H1 (cell line): ENCODE measurements around the gene CLDN24. TPM values are rescaled to one million over a fixed set of nuclear protein-coding genes. Genes with fewer than 3 reads are reported as not detected.

Source experiments
- CTCF ChIA-PET: fragments of 300-600 bp; sonication (Branson Sonifier 250); formaldehyde crosslinking; loops from one replicate; lab custom pipeline; 2021; ENCODE audit not compliant: partially characterized antibody; lab: Charles Lee
- POLR2A ChIA-PET: fragments of 300-600 bp; sonication (Branson Sonifier 250); formaldehyde crosslinking; loops from one replicate; lab custom pipeline; 2021; ENCODE audit warnings: inconsistent platforms; ENCODE audit not compliant: partially characterized antibody; lab: Charles Lee
- DNase-seq, 2 experiments: peaks; one replicate each; pipeline versions ENCODE4 v3.0.0 to v3.0.0-alpha.2; 2010 to 2022; ENCODE audit warnings: low spot score in 2 of 2, low read depth in 1 of 2, mixed read lengths in 1 of 2
- FAIRE-seq: peaks from 2 replicates; lab custom pipeline; 2011; peaks lifted over from hg19 to GRCh38; lab: Jason Lieb, UNC
- H2AFZ ChIP-seq: 2 replicates; pipeline ENCODE4 v1.8.1; 2012; ENCODE audit warnings: low read length, inconsistent platforms
- H2AK5ac ChIP-seq: 2 replicates; pipeline ENCODE4 v1.6.1; 2013; ENCODE audit warnings: low read depth, low read length
- H2BK120ac ChIP-seq: replicated peaks from 2 replicates; pipeline ENCODE3; 2013; ENCODE audit warnings: low read depth, low read length, inconsistent platforms
- H2BK12ac ChIP-seq: 2 replicates; pipeline ENCODE4 v1.6.1; 2013; ENCODE audit warnings: low read depth, low read length
- H2BK15ac ChIP-seq: 2 replicates; pipeline ENCODE4 v1.6.1; 2013; ENCODE audit warnings: low read length
- H2BK20ac ChIP-seq: 2 replicates; pipeline ENCODE4 v1.6.1; 2013; ENCODE audit warnings: low read length
- H2BK5ac ChIP-seq: 2 replicates; pipeline ENCODE4 v1.6.1; 2013; ENCODE audit warnings: low read depth, low read length
- H3K14ac ChIP-seq: 2 replicates; pipeline ENCODE4 v1.6.1; 2013; ENCODE audit warnings: inconsistent platforms; ENCODE audit not compliant: insufficient read length
- H3K18ac ChIP-seq: 2 replicates; pipeline ENCODE4 v1.6.1; 2013; ENCODE audit warnings: low read length; ENCODE audit errors: extremely low read depth
- H3K23ac ChIP-seq: 2 replicates; pipeline ENCODE4 v1.6.1; 2013; ENCODE audit warnings: inconsistent platforms; ENCODE audit not compliant: insufficient read length
- H3K23me2 ChIP-seq: 2 replicates; pipeline ENCODE4 v1.6.1; 2013; ENCODE audit warnings: low read depth, low read length
- H3K27ac ChIP-seq: 2 replicates; pipeline ENCODE4 v1.6.1; 2011; ENCODE audit warnings: low read depth, low read length, inconsistent platforms
- H3K27me3 ChIP-seq, 4 experiments: replicated peaks in 1 of 4; 1 replicate in 1 of 4; 2 replicates in 3 of 4; pipeline versions ENCODE4 v1.6.1 to v1.8.1; 2011 to 2013; ENCODE audit warnings: low read length in 3 of 4, mild to moderate bottlenecking in 3 of 4, inconsistent platforms in 2 of 4, mixed read lengths in 2 of 4, moderate library complexity in 1 of 4; ENCODE audit not compliant: control insufficient read depth in 3 of 4, insufficient read depth in 3 of 4; ENCODE audit errors: extremely low read depth in 1 of 4
- H3K36me3 ChIP-seq, 4 experiments: 2 replicates each; pipeline versions ENCODE4 v1.6.1 to v1.8.1; 2011 to 2013; ENCODE audit warnings: mild to moderate bottlenecking in 4 of 4, low read length in 3 of 4, moderate library complexity in 2 of 4, control low read depth in 1 of 4, inconsistent platforms in 1 of 4; ENCODE audit not compliant: insufficient read depth in 4 of 4, control insufficient read depth in 2 of 4
- H3K4ac ChIP-seq: replicated peaks from 2 replicates; pipeline ENCODE3; 2013; ENCODE audit warnings: low read length, low read depth, mixed read lengths, inconsistent platforms; ENCODE audit not compliant: insufficient read length
- H3K4me1 ChIP-seq, 4 experiments: replicated peaks in 1 of 4; 1 replicate in 1 of 4; 2 replicates in 3 of 4; pipeline versions ENCODE4 v1.6.1 to v1.8.1; 2011 to 2013; ENCODE audit warnings: low read length in 3 of 4, inconsistent platforms in 2 of 4, mixed read lengths in 1 of 4; ENCODE audit not compliant: insufficient read depth in 4 of 4, control insufficient read depth in 3 of 4
- H3K4me2 ChIP-seq, 2 experiments: 2 replicates each; pipeline versions ENCODE4 v1.6.1 to v1.8.1; 2011 to 2013; ENCODE audit warnings: low read depth in 2 of 2, low read length in 2 of 2, control low read depth in 1 of 2, inconsistent platforms in 1 of 2, mild to moderate bottlenecking in 1 of 2; ENCODE audit not compliant: insufficient read depth in 1 of 2
- H3K4me3 ChIP-seq, 4 experiments: fragments of 200-600, 300-600 bp in 1 of 4; sonication (generic), shearing (Covaris generic), sonication (Bioruptor Twin) in 1 of 4; 2 replicates each; pipeline versions ENCODE4 v1.5.1 to v1.8.1; 2011 to 2016; ENCODE audit warnings: low read length in 4 of 4, low read depth in 3 of 4, control low read depth in 2 of 4, inconsistent platforms in 2 of 4, mild to moderate bottlenecking in 2 of 4, mixed read lengths in 1 of 4, moderate library complexity in 1 of 4; ENCODE audit not compliant: insufficient read depth in 2 of 4; ENCODE audit errors: extremely low read depth in 1 of 4
- H3K56ac ChIP-seq: replicated peaks from 2 replicates; pipeline ENCODE3; 2013; ENCODE audit warnings: low read depth, mild to moderate bottlenecking, mixed read lengths, low read length, inconsistent platforms; ENCODE audit not compliant: insufficient read length
- H3K79me1 ChIP-seq: 2 replicates; pipeline ENCODE4 v1.6.1; 2013; ENCODE audit warnings: low read depth, low read length, control low read depth
- H3K79me2 ChIP-seq, 2 experiments: 2 replicates each; pipeline versions ENCODE4 v1.6.1 to v1.8.1; 2012 to 2013; ENCODE audit warnings: low read length in 2 of 2, mild to moderate bottlenecking in 2 of 2, inconsistent platforms in 1 of 2; ENCODE audit not compliant: insufficient read depth in 2 of 2, control insufficient read depth in 1 of 2
- H3K9ac ChIP-seq, 4 experiments: replicated peaks in 1 of 4; 1 replicate in 1 of 4; 2 replicates in 3 of 4; pipeline versions ENCODE4 v1.6.1 to v1.8.1; 2011 to 2013; ENCODE audit warnings: low read depth in 3 of 4, low read length in 3 of 4, control low read depth in 2 of 4, mild to moderate bottlenecking in 2 of 4, moderate library complexity in 2 of 4, inconsistent platforms in 1 of 4; ENCODE audit errors: extremely low read depth in 1 of 4
- H3K9me3 ChIP-seq, 2 experiments: 2 replicates each; pipeline versions ENCODE4 v1.6.1 to v1.8.1; 2012 to 2013; ENCODE audit warnings: mild to moderate bottlenecking in 2 of 2, moderate library complexity in 2 of 2, control low read depth in 1 of 2, inconsistent platforms in 1 of 2, low read depth in 1 of 2, low read length in 1 of 2, mixed read lengths in 1 of 2; ENCODE audit not compliant: insufficient read depth in 2 of 2
- H4K20me1 ChIP-seq, 2 experiments: replicated peaks in 1 of 2; 2 replicates each; pipeline versions ENCODE3 to v1.8.1; 2011 to 2013; ENCODE audit warnings: inconsistent platforms in 2 of 2, low read length in 2 of 2, mild to moderate bottlenecking in 1 of 2; ENCODE audit not compliant: insufficient read depth in 2 of 2, control insufficient read depth in 1 of 2
- H4K5ac ChIP-seq: 2 replicates; pipeline ENCODE4 v1.6.1; 2013; ENCODE audit warnings: low read length, low read depth, mixed read lengths, inconsistent platforms; ENCODE audit not compliant: insufficient read length
- H4K8ac ChIP-seq: 2 replicates; pipeline ENCODE4 v1.8.0; 2013; ENCODE audit warnings: mild to moderate bottlenecking, moderate library complexity, low read length, inconsistent platforms; ENCODE audit not compliant: insufficient read depth; ENCODE audit errors: extremely low read depth
- H4K91ac ChIP-seq: replicated peaks from 2 replicates; pipeline ENCODE3; 2013; ENCODE audit warnings: low read length, mixed read lengths, inconsistent platforms; ENCODE audit not compliant: insufficient read length
- BACH1 ChIP-seq: IDR thresholded peaks from 2 replicates; pipeline ENCODE4 v1.6.1; 2012; ENCODE audit warnings: low read length, improper control_type of control experiment
- EGR1 ChIP-seq: IDR thresholded peaks from 2 replicates; pipeline ENCODE4 v1.6.1; 2011; ENCODE audit warnings: low read depth, low read length, borderline replicate concordance
- GABPA ChIP-seq: IDR thresholded peaks from 2 replicates; pipeline ENCODE4 v1.6.1; 2011; ENCODE audit warnings: mild to moderate bottlenecking, low read length, moderate library complexity, borderline replicate concordance; ENCODE audit not compliant: insufficient read depth
- MAFK ChIP-seq: IDR thresholded peaks from 2 replicates; pipeline ENCODE4 v1.6.1; 2012; ENCODE audit warnings: low read depth, mild to moderate bottlenecking, improper control_type of control experiment, low read length
- MAX ChIP-seq: IDR thresholded peaks from 2 replicates; pipeline ENCODE4 v1.6.1; 2012; ENCODE audit warnings: inconsistent platforms
- SRF ChIP-seq: IDR thresholded peaks from 2 replicates; pipeline ENCODE4 v1.6.1; 2011; ENCODE audit warnings: mild to moderate bottlenecking, low read depth, low read length, moderate library complexity
- TCF12 ChIP-seq: IDR thresholded peaks from 2 replicates; pipeline ENCODE4 v1.6.1; 2011; ENCODE audit warnings: low read depth, mild to moderate bottlenecking, low read length
- WGBS, 2 experiments: shearing (Covaris generic) in 1 of 2; methylation state at CpG; one replicate each; pipeline versions ENCODE4 v1.1.6 to v1.1.7; 2013 to 2015; ENCODE audit warnings: low lambda C conversion rate in 2 of 2, mixed read lengths in 2 of 2, inconsistent platforms in 1 of 2, low coverage in 1 of 2, missing lambda C conversion rate in 1 of 2; ENCODE audit not compliant: insufficient replicate concordance in 2 of 2, insufficient coverage in 1 of 2, insufficient read length in 1 of 2; ENCODE audit errors: extremely low coverage in 1 of 2, missing lambda C conversion rate in 1 of 2; 5-methylcytosine and 5-hydroxymethylcytosine counted together
- polyA plus RNA-seq, 7 experiments: library from polyadenylated mRNA; depleted of rRNA in 3 of 7; stranded (reverse) in 5 of 7; unstranded in 2 of 7; fragments of >200 nt in 5 of 7; fragments of 200-250 nt in 2 of 7; gene quantifications; 1 replicate in 5 of 7; 2 replicates in 1 of 7; 4 replicates in 1 of 7; pipeline versions ENCODE4 v1.2.1 to v1.2.3, GENCODE V29; 2011 to 2013; ENCODE audit warnings: missing spikeins in 2 of 7, mixed read lengths in 2 of 7
- total RNA-seq: library from RNA; stranded (reverse); fragmentation: NEBNext Ultra II Directional; extraction: Animal tissue kit (Norgen Biotek cat#: 25700); gene quantifications from 2 replicates; pipeline ENCODE4 v1.2.1, GENCODE V29; 2021
- TF ChIP-seq, protein P1 (sequence below): IDR thresholded peaks from 2 replicates; pipeline ENCODE4 v1.6.1; 2012; ENCODE audit warnings: inconsistent platforms

Gene CLDN24
- total and polyA plus RNA-seq, 2 of the 8 experiments (the other 6 are each of a cell fraction or from before 2014, with no cell fraction given): not detected

DNA sequence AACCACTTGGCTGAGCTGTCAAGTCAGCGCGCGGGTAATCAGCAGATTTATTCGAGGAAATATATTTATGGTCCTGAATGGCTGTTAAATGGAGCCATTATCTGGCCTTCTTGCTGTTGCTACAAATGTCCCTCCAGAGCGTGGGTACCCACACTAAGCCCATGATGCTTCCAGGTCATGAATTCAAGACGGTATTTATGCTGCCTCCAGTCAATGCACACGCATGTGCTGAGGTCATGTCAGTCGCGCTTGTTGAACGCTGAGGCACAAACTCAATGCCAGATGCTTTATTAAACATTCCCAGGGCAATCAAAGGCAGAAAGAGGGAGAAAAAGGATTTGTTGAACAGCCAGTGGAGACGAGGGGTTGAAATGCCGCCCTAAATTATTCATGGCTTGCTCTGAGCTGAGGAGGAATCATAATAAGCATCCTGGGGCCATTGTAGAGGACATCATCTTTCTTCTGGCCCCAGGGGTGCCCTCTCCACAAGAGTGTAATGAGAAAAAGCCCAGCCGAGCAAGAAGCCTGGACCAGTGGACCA, 36.1 kb upstream of the CLDN24 start:
- WGBS, 2 experiments: 92% methylated on average over 13 of the region's 13 CpGs; no CpG with 5 or more reads in 1 of the 2 experiments
- Histone ChIP-seq H3K79me1 (no peaks in the 10 kb centered on the region), H3K23ac (no peak overlapping the region), H3K4ac (no peak overlapping the region), H3K14ac (no peak overlapping the region), H3K4me3 (no peak overlapping the region), H3K27ac (no peak overlapping the region), H3K4me2 (no peak overlapping the region), H3K18ac (no peak overlapping the region), H2AK5ac (no peak overlapping the region), H3K36me3 (no peaks in the 10 kb centered on the region), H3K9ac (no peak overlapping the region), H2BK12ac (no peak overlapping the region), H3K79me2 (no peaks in the 10 kb centered on the region), H3K4me1 (peaks cover 0 to 3% (median 1%) of the 10 kb centered on the region in 4 experiments; a peak in 3 of 7 replicates), H4K8ac (no peak overlapping the region), H4K5ac (no peak overlapping the region), H2BK5ac (no peak overlapping the region), H2BK120ac (no peak overlapping the region), H2BK20ac (no peak overlapping the region), H2BK15ac (no peak overlapping the region), H2AFZ (no peak overlapping the region), H3K27me3 (no peaks in the 10 kb centered on the region), H4K20me1 (no peaks in the 10 kb centered on the region), H4K91ac (no peak overlapping the region), H3K23me2 (no peaks in the 10 kb centered on the region), H3K56ac (no peak overlapping the region), H3K9me3 (no peaks in the 10 kb centered on the region)
- POLR2A ChIA-PET: no interaction called here
- no peak for DNase-seq
- no peak for FAIRE-seq
- CTCF ChIA-PET: interaction anchor here (0.9 to 2.4 kb wide), 3 partner anchors 44 to 285 kb away, joined by 3 to 7 read pairs (median 3); no protein-coding TSS in a partner anchor
- no peak for TF ChIP-seq TCF12
- TF ChIP-seq MAFK: no peak
- TF ChIP-seq GABPA: no peak
- TF ChIP-seq EGR1: no peak
- no peak for TF ChIP-seq SRF
- TF ChIP-seq MAX: no peak
- TF ChIP-seq, protein P1, sequence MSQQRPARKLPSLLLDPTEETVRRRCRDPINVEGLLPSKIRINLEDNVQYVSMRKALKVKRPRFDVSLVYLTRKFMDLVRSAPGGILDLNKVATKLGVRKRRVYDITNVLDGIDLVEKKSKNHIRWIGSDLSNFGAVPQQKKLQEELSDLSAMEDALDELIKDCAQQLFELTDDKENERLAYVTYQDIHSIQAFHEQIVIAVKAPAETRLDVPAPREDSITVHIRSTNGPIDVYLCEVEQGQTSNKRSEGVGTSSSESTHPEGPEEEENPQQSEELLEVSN: no peak
- no peak for TF ChIP-seq BACH1
